GM06990 (cell line): Measurements from ENCODE around the gene GPR173.

Experiments used
- DNase-seq: peaks from one replicate; pipeline ENCODE4 v3.0.0-alpha.2; 2011; ENCODE audit not compliant: insufficient read length; ENCODE audit errors: extremely low read depth
- H3K27me3 ChIP-seq: replicated peaks from 2 replicates; pipeline ENCODE4 v1.6.0; 2011; ENCODE audit warnings: low read length; ENCODE audit not compliant: control insufficient read depth, insufficient read depth
- H3K36me3 ChIP-seq: 2 replicates; pipeline ENCODE4 v1.5.1; 2011; ENCODE audit warnings: low read length; ENCODE audit not compliant: control insufficient read depth, insufficient read depth
- H3K4me3 ChIP-seq: replicated peaks from 2 replicates; pipeline ENCODE4 v1.5.1; 2011; ENCODE audit warnings: low read depth, mild to moderate bottlenecking, control low read depth, low read length
- TF ChIP-seq, protein P1 (sequence below): IDR thresholded peaks from 2 replicates; pipeline ENCODE4 v1.5.1; 2011; ENCODE audit warnings: low read length, control low read depth, mild to moderate bottlenecking, inconsistent platforms; ENCODE audit not compliant: insufficient read depth, poor library complexity, severe bottlenecking

GPR173 gene

DNA sequence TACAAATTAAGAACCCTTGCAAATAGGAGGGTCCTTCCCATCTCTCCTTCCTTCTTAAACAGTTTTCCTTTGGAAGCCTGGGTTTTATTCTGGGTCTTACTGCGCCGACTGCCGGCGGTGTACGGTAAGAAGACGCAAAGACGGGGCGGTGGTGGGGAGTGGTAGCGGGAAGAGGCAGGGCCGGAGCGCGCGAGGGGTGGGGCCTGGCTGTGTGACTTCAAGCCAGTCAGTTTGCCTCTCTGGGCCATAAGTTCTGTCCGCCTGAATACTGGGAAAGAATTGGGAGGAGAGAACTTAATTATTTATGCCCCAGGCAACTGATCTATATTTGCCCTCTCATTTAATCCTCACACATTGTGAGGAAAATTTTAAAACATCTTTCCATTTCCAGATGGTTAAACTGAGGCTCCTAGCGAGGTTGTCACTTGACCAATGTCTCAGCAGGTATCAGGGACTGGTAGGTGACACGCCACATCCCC, 44.6 kb downstream of the GPR173 start:
- peak; percentile 77 for DNase-seq
- Histone ChIP-seq H3K36me3 (no peaks in the 10 kb centered on the region), H3K4me3 (peak overlapping the region; percentile 82), H3K27me3 (no peaks in the 10 kb centered on the region)
- TF ChIP-seq, protein P1, sequence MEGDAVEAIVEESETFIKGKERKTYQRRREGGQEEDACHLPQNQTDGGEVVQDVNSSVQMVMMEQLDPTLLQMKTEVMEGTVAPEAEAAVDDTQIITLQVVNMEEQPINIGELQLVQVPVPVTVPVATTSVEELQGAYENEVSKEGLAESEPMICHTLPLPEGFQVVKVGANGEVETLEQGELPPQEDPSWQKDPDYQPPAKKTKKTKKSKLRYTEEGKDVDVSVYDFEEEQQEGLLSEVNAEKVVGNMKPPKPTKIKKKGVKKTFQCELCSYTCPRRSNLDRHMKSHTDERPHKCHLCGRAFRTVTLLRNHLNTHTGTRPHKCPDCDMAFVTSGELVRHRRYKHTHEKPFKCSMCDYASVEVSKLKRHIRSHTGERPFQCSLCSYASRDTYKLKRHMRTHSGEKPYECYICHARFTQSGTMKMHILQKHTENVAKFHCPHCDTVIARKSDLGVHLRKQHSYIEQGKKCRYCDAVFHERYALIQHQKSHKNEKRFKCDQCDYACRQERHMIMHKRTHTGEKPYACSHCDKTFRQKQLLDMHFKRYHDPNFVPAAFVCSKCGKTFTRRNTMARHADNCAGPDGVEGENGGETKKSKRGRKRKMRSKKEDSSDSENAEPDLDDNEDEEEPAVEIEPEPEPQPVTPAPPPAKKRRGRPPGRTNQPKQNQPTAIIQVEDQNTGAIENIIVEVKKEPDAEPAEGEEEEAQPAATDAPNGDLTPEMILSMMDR, result peak; percentile 61

GRCh38 chrX:53093748-53094581, 45.4 kb downstream of the GPR173 start, which contains the start of gene KANTR:
KANTR (plus strand) TSS chrX:53094142; CDS start chrX:53124273, 30,131 bp downstream.
- Histone ChIP-seq H3K27me3 (no peaks in the 10 kb centered on the region), H3K4me3 (peak within 1 kb of the TSS; percentile 82), H3K36me3 (no peaks in the 10 kb centered on the region)
- TF ChIP-seq, protein P1, result no peak
- peak; percentile 85 for DNase-seq

GRCh38 chrX:53094582-53094905, 46.0 kb downstream of the GPR173 start:
- no peaks in the 10 kb centered on the region for H3K27me3 ChIP-seq
- TF ChIP-seq, protein P1, result no peak
- no peaks in the 10 kb centered on the region for H3K36me3 ChIP-seq
- no peak for DNase-seq
- H3K4me3 ChIP-seq, result peak overlapping the region; percentile 82

DNA sequence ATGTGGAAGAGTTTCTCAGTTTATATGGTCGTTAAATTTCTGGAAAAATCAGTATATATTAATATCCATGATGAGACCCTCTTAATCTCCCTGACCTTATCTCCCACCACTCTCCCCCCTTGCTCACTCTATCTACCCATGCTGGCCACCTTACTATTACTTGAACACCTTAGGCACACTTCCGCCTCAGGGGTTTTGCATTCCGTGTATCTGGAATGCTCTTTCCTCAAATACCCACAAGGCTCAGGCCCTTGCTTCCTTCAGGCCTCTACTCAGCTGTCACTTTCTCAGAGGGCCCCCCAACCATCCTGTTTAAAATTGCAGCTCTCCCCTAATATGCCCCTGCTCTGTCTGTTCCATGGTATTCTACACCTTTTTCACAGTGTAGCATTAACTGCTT, 47.2 kb downstream of the GPR173 start:
- Histone ChIP-seq H3K4me3 (no peak overlapping the region), H3K36me3 (no peaks in the 10 kb centered on the region), H3K27me3 (no peaks in the 10 kb centered on the region)
- TF ChIP-seq, protein P1, result no peak
- DNase-seq, result no peak

GRCh38 chrX:53114864-53115549, 66.4 kb downstream of the GPR173 start:
- Histone ChIP-seq H3K4me3 (no peak overlapping the region), H3K36me3 (no peaks in the 10 kb centered on the region), H3K27me3 (no peaks in the 10 kb centered on the region)
- DNase-seq, result no peak
- TF ChIP-seq, protein P1, result no peak
